Nucleus accumbens (tissue), 56 donors: ENCODE data around the gene MYO5B.
"Not testable (repeated sequence)": the region's sequence is repeated elsewhere in the genome, so short reads cannot be mapped to it uniquely, and the experiment has no call there.

Experiments
- DNase-seq, 56 donors: peaks; one replicate each; lab custom pipeline; 2025; lab: John Stamatoyannopoulos, UW

MYO5B gene

GRCh38 chr18:49899657-49900330, 295.2 kb downstream of the MYO5B start:
- no peak for DNase-seq

- DNase-seq, result peak in 15 of 56 donors; percentile 1 to 40 (median 4)
Observed at GRCh38 chr18:49898421-49898820, 296.5 kb downstream of the MYO5B start.

- no peak for DNase-seq
Observed at GRCh38 chr18:49894517-49895226, 300.3 kb downstream of the MYO5B start.

- no peak for DNase-seq
Observed at GRCh38 chr18:49893036-49893435, 301.9 kb downstream of the MYO5B start.

GRCh38 chr18:49892148-49892924, 302.6 kb downstream of the MYO5B start:
- no peak for DNase-seq

- DNase-seq, result no peak
Observed at GRCh38 chr18:49890041-49890440, 304.9 kb downstream of the MYO5B start.

- DNase-seq, result not testable (repeated sequence)
Observed at GRCh38 chr18:49889552-49889951, 305.4 kb downstream of the MYO5B start.

GRCh38 chr18:49886891-49887764, 307.8 kb downstream of the MYO5B start:
- DNase-seq, result no peak

GRCh38 chr18:49884959-49885358, 310.0 kb downstream of the MYO5B start:
- no peak for DNase-seq

GRCh38 chr18:49884465-49884864, 310.5 kb downstream of the MYO5B start:
- DNase-seq, result no peak

GRCh38 chr18:49880661-49881060, 314.3 kb downstream of the MYO5B start:
- DNase-seq, result no peak

GRCh38 chr18:49879271-49879580, 315.7 kb downstream of the MYO5B start:
- DNase-seq, result no peak

GRCh38 chr18:49878567-49879270, 316.2 kb downstream of the MYO5B start:
- no peak for DNase-seq

GRCh38 chr18:49878015-49878414, 316.9 kb downstream of the MYO5B start:
- no peak for DNase-seq

- DNase-seq, result no peak
Observed at GRCh38 chr18:49876536-49876935, 318.4 kb downstream of the MYO5B start.

- no peak for DNase-seq
Observed at GRCh38 chr18:49875783-49876182, 319.2 kb downstream of the MYO5B start.

- DNase-seq, result no peak
Observed at GRCh38 chr18:49875155-49875554, 319.8 kb downstream of the MYO5B start.

GRCh38 chr18:49874238-49874637, 320.7 kb downstream of the MYO5B start:
- no peak for DNase-seq

- DNase-seq, result no peak
Observed at GRCh38 chr18:49869354-49869753, 325.6 kb downstream of the MYO5B start.

GRCh38 chr18:49866680-49867079, 328.3 kb downstream of the MYO5B start:
- no peak for DNase-seq
